NCI-H82 treated with DMSO at 0.1 percent for 48 hours (cell line): ENCODE data around the gene STPG4.

Experiments
- DNase-seq: peaks from one replicate; lab custom pipeline; 2025; ENCODE audit not compliant: unreplicated experiment; lab: John Stamatoyannopoulos, UW

STPG4 gene

DNA sequence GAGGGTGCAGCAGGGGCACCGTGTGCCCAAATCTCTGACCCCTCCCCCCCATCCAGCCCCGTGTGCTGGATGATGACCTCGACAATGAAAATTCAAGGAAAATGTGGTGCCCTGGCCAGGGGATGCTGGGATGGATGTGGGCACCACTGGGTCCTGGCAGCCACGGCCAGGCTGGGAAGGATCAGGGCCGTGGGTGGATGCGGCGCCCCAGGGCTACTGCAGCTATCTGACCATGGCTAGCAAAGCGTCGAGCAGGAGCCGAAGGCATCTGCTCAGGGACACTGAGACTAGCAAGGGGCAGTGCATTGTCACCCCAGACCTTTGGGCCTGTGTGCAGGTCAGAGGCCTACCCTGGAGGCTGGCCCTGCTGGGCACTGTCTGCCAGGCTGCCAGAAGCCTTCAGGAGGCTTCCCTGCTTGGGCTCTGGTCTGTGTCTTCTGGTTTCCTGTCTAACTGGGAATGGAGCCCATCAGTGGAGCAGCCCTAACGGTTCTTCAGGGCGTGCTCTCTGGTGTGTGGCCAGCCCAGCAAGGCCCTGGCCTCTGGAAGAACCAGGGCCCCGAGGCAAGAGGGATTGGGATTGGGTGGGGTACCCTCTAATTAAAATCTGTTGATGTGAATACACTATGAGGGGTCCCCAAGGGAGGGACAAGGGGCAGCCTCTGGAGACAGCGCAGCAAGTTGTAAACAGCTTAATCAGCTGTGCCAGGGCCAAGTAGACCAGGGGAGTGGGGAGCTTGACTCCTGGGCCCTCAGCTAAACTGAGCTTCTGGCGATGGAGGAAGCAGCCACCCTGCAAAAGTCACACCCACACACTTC lies 98.0 kb downstream of the STPG4 start:
- DNase-seq = no peak

DNA sequence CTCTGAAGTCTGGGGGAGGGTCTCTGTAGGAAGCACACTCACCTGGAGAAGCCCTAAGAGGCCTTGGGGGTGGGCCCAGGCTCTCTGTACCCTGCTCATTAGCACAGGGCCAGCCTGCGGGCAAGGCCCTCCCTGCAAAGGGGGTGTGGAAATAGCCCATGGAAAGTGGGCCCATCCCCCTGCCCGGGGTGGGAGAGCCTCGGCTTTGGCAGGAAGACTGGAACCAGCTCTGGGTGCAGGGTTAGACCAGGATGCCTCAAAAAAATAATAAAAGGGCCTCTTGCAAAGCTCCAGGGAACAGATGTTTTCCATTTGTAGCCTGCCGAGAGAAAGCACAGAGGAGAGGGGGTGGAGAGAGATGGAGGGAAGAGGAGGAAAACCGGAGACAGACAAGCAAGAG lies 98.7 kb downstream of the STPG4 start:
- DNase-seq = peak; percentile 20

DNA sequence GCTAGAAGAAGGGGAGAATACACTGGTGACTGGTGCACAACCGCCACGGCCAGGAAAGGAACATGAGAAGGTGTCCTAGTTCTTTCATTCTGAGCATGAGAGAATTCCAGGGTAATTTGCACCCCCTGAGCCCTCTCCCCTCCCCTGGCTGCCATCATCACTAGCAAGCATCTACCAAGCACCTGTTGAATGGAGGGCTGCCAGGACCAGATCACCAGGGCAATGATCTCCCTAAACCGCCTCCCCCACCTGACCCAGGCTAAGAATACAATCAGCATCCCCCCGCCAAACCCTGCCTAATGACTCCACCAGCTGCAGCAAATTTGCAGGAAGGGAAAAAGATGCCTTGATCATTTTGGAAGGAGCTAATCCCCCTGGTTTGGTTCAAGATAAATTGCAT lies 100.2 kb downstream of the STPG4 start:
- no peak for DNase-seq

DNA sequence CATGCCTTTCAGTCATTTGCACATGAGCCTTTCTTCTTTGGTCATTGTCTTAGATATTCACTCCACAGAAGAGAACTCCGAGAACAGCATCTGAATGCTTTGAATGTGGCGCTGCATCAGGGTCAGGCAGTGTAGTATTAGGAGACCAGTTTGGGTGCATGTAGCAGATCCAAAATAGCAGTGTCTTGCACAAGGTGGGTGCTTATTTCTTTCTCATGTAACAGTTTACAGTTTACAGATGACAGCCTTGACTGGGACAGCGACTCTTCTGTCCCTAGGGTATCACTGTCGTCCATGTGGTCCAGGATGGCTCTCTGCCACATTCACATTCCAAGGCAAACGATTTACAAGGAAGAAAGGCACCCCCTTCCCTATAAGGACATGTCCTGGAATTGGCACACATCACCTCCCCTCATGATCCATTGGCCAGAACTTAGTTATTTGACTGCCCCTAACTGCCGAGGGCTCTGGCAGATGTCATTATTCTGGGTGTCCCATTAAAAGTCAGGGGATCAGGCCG lies 101.0 kb downstream of the STPG4 start:
- DNase-seq = no peak

DNA sequence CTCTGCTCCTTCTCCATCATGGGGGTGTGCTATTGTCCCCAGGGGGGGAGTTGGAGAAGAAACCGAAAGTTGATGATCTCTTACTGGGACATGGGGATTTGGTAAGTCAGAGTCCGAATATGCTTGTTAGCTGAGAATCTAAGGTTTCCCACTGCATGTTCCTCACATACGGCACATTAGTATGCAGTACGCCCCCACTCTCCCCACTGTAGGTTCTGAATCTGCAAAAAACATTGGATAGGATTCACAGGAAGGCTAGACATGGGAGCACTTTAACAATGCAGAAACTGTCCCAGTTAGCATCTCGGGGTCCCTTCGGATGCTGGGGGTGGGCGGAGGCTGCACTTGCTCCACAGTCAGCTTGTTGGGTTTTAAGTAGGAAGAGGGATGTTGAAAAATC lies 102.3 kb downstream of the STPG4 start:
- DNase-seq = no peak

DNA sequence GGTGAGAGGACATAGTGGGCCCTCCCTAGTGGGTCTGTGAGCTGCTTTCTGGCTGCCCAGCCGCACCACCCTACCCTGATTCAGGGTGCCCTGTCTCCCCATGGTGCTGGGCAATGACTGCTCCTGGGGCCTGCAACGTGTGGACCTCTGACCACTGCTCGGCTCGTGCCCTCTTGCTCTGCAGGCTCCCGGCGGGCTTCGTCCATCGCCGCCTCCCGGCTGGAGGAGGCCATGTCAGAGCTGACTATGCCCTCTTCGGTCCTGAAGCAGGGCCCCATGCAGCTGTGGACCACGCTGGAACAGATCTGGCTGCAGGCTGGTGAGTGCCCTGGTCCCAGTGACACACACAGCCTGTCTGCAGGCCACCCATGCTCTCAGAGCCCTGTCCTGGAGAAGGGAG lies 103.5 kb downstream of the STPG4 start:
- no peak for DNase-seq

DNA sequence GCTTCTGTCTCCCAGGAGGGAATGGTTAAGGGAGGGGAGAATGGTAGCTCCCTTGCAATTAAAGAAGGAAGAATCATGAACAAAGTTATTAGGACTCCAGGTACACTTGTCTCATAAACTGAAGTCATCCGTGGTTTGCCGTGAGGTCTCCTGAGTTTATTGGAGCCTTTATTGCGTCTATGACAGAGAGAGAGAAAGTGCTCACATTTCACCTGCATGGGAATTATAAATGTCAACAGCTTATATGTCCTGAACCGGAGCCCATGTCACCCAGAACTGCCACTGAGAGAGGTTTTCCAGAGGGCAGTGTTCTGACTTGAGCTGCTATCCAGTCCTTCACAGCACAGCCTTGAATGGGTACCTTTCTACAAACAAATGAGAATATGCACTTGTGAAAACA lies 104.3 kb downstream of the STPG4 start:
- DNase-seq = no peak

DNA sequence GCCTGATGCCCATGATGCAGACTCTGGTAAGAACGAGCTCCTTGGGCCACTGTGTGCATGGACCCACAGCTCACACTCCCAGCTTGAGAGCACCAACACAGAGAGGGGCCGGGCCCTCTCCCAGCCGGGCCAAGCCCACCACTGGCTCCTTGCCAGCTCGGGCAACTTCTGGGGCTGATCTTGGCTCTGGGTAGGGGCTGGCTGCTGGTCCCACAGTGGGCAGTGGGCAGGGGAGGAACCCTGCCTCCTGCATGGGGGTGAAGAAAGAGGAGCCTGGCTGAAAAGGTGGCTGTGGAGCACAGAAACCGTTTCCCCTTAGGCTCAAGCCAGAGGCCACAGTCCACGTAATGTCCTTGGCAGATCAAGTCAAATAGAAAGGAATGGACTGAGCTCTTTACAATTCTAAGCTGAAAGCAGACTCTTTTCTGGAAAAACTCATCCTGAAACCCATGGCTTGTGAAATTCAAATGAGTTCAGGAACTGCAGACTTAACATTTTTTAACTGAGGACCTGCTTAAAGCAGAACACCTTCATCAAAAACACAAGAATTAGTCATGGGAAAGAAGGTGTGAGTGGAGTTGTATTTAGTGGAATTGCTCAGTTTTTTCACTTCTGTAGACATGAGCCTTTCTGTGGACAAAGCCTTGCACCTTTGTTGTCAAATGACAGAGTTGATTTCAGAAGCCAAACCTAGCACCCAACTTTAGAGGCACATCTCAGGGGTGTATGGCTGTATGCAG lies 104.9 kb downstream of the STPG4 start:
- no peak for DNase-seq

DNA sequence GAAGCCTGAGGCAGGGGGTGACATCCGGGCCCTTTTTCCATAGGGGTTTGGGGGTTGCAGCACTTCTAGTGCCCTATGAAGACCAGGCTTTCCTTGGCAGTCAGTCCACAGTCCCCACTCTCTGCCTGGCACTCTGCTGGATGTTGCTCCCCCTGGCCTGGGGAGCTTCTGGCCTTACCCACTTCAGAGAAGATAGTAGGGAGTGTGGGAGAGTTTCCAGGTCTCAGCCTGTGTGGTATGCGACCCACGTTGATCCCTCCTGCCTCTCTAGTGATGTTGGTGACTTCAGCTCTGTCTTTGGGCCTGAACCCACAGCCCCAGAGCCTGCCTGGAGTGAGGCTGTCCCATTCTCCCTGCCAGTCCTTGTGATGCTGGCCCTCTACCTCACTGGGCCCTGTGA lies 105.6 kb downstream of the STPG4 start:
- DNase-seq = no peak

DNA sequence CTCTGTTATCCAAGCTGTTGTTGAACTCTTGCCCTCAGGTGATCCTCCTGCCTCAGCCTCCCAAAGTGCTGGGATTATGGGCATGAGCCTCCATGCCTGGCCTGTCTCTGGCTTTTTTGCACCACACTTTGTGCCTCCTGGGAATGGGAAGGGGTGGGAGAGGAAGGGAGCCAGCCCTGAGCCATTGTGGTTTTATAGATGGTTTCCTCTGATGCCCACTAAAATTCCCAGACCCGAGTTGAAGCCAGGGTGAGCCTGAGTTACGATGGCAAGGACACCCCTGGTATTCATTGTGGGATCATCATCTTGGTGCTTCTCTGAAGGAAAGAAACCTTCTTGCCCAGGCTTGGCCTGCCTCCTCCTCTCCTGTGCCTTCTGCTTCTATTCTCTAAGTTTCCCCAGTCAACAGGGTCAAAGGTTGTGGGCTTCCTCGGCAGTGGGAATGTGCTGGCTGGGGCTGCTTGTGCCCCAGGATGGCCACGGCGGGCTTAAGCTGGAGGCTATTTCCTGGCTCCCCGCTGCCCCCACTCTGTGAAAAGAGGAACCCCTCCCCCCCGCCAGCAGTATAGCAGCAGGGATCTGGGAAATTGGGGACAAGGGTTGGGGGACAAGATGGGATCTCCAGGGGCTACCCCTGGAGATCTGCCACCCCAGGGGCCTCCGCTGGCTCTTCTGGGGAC lies 106.2 kb downstream of the STPG4 start:
- DNase-seq = no peak

DNA sequence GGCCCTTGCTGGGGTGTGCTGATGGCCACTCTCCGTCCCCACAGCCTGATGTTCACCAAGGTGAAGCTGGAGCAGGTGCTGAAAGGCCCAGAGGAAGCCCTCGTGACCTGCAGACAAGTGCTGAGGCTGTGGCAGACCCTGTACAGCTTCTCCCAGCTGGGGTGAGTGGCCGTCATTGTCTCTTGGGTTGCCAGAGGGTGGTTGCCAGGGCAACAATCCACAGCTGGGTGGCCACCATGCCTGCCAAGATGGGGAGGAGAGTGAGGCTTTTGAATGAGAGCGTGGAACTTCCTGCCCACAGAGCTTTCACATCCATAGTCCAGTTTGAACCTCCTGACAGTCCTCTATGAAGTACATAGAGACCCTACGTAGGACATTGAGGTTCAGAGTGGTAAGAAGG lies 108.8 kb downstream of the STPG4 start:
- no peak for DNase-seq

DNA sequence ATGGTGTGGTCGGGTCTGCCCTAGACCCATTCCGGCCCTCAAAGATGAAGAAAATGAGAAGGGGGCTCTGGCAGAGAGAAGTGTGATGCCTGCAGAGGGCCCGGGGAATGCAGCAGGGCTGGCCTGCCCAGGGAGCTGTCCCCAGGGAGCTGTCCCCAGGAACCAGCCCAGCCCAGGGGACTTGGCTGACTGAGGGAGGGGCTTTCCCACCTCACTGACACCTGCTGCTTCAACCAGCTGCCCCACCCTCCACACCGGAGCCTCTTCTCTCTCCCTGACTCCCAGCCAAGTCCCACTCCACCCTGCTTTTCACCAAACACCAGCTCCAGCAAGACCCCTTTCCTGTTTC lies 111.2 kb downstream of the STPG4 start:
- DNase-seq = no peak

DNA sequence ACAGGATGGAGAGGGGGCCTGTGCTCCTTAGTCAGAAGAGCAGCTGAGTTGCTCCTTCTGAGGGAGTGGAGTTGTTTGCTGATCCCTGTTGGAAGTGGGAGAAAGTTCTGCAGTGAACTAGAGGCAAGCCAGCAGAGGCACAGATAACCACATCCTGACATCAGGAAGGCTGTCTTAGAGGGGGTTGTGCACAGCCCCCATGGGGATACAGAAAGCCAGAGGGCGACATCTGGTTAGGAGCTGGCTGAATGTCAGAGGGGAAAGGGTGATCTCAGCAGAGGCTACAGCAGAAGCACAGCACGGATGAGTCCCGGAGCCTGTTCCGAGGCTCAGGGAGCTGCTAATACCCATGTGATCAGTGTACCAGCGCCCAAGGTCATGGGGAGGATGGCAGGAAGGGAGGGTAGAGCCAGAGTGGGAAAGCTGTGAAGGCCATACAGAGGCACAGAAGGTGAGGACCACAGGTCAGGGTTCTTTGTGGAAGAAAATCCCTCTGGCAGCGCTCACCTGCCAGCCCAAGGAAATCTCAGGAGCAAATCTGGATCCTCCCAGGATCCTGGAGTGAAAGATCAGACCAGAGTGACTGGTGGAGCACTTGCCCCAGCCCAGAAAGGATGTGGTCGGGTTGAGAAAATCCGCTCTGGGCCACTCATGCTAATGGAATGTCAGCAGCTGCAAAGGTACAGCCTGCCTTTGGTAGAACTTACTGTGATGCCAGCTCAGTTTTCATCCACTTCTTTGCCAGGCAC lies 111.8 kb downstream of the STPG4 start:
- peak; percentile 50 for DNase-seq

DNA sequence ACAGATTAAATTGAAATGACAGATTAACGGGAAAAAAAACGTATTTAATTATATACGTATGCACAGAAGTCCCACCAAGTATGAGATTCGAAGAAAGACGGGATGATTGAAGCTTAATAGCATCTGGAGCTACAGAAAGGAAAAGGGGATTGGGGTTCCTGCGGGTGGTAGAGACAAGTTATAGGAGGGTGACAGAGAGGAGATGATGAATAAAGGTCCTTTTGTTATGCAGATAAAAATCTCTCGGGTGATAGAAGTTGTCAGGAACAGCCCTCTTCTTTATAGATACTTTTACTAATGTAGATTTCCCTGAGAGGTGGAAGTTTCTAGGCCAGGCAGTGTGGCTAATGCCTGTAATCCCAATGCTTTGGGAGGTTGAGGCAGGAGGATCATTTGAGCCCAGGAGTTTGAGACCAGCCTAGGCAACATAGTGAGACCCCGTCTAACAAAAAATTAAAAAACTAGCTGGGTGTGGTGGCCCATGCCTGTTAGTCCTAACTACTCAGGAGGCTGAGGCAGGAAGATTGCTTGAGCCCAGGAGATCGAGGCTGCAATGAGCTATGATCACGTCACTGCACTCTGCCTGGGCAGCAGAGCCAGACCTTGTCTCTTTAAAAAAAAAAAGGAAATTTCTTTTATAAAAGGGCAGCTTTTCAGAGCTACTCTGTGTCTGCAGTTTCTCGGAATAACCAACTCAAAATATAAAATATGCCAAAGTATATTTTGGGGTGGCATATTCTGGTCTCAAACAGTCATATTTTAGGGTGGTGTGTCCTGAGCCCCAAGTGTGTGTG lies 113.0 kb downstream of the STPG4 start:
- DNase-seq = no peak

DNA sequence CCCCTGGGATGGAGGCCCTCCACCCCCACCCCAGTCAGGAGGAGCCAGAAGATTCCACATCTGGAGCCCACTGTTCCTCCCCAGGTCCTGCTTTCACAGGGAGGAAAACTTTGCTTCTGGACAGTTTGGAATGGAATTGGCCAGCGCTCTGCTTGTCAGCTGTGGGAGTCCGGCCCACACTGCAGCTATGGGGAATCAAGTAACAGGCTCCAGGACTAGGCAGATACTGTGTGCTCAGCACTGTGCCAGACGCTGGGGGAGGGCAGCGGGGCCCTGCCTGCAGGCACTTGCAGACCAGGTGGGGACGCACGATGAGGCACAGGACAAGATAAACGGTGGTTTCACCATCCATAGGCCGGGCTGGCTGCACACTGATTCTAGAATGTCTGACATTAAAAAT lies 114.0 kb downstream of the STPG4 start:
- no peak for DNase-seq

DNA sequence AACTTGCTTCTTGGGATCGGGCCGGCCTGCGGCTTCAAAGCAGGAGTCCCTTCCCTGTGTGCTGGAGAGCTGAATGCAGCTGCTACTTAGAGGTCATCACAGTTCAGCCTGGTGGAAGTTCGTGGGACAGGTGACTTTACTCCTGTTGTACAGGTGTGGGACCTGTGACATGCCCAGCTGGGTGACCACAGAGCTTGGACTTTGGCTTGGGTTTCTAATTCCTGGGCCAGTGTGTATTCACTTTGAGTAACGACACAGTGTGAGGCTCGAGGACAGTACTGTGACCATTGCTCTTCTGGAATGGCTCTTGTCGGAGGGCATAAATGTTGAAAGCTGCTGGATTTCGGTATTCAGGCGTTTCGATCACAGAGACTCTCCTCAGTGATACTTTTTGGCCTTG lies 114.5 kb downstream of the STPG4 start:
- DNase-seq = no peak

DNA sequence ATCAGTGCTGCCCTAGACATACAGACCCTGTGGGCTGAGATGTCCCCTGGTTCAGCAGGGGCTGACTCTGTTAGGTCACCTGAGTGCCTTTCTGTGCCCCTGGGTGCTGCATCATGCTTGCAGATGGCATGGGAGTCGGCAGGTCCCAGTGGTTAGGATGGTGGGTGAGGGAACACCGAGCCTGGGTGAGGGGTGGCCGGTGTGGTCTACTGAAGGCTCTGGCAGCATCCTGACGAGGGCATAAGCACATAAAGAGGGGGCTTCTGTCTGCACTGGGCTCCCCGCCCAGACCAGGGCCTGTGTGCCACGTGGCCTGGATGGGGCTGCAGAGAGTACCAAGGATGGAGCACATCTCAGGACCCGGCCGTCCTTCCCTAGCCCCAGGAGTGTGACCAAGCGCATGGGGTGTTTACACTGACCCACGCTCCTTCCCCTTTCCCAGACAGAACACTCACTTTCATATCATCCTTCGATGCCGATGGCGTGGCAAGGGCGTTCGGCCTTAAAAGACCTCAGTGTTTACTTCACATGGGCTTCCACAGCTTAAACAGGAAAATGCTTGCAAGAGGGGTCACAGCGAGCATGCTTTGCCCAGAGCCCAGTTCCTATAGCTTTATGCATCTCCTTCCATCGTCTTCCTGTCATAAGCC lies 115.1 kb downstream of the STPG4 start:
- DNase-seq = no peak

DNA sequence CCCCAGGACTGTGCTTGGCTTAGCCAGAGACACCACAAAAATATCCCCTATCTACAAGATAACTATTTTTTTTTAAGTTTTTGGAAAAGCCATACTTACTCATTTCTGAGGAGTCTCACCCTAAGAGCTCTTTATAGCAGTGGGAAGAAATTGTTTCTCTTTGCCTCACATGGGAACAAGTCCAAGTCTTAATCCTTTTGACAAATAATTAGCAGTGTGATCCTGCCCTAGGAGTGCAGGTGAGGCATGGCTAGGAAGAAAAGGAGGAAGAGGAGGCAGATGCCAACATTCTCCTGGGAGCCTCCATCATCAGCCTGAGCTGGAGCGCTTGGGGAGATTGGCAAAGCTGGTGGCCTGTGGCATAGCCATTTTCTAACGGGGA lies 115.6 kb downstream of the STPG4 start:
- no peak for DNase-seq

DNA sequence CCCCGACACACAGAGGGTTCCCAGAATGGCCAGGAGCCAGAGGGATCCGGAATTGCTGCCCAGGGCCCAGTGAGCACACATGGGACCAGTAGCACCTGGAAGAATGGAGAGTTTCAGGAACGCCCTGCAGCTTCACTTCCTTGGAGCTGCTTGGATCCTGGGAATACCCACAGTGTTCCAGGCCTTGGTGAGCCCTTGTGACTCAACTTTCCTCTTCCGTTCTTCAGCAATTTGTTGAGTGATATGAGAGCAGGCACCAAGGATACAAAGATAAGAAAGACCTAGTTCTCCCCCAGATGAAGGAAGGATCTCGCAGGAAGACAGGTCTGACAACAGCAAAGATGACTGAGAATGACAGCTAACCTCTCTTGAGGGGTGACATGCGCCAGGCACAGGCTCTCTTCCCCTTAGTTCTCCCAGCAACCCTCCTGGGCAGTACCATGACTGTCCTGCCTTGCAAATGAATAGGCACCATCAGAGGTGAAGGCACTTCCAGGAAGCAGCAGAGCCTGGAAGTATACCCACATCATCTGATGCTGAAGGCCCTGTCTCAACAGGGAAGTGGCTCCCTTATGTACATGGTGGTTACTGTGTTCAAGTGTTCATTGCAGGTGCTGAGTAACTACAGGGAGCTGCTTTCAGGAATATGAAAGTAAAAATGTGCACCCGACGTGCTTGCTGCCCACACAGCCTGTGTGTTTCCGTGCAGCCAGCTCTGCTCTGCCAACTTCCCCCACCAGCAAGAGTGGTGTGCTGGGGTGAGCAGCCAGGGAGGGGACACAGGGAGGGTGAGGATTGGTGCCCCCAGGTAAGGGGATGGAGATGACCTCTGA lies 116.2 kb downstream of the STPG4 start:
- DNase-seq = no peak
